ENCODE results near the gene FMOD.

DNA sequence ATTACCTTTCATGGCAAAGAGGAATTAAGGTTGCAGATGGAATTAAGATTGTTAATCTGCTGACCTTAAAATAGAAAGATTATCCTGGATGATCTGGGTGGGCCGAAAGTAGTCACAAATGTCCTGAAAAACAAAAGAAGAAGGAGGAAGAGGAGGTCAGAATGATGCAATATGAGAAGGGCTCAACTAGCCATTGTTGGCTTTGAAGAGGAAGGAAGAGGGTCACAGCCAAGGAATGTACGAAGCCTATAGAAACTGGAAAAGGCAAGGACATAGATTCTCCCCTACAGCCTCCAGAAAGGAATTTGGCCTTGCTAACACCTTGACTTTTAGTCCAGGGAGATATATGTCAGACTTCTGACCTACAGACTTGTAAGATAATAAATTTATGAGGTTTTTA is 39.4 kb upstream of the FMOD start:
- TF ChIP-seq EZH2 (IDR thresholded peaks at IDR 0.05; ENCODE audit: low read depth) = no peak
- no peak for TF ChIP-seq CTCF (conservative IDR thresholded peaks at IDR 0.05)

All from PC-9 (cell line).